Neural progenitor cell (in vitro differentiated cells): ENCODE data around the gene LTBP2. TPM values are rescaled to one million over a fixed set of nuclear protein-coding genes. Genes with fewer than 3 reads are reported as not detected.
"Not testable (repeated sequence)": the region's sequence is repeated elsewhere in the genome, so short reads cannot be mapped to it uniquely, and the experiment has no call there.

Experiments used
- DNase-seq: peaks from one replicate; pipeline ENCODE4 v3.0.0-alpha.2; 2016; ENCODE audit warnings: low spot score
- H2AFZ ChIP-seq: fragments of 200-600 bp; sonication (generic); replicated peaks from 2 replicates; pipeline ENCODE4 v1.6.1; 2016; ENCODE audit warnings: antibody characterized with exemption
- H3F3A ChIP-seq: fragments of 200-600 bp; sonication (generic); 2 replicates; pipeline ENCODE4 v1.6.1; 2016; ENCODE audit warnings: antibody characterized with exemption, low read depth
- H3K27ac ChIP-seq: fragments of 200-600 bp; sonication (generic); 2 replicates; pipeline ENCODE4 v1.5.1; 2016; ENCODE audit warnings: mild to moderate bottlenecking
- H3K27me3 ChIP-seq: fragments of 200-600 bp; sonication (generic); 2 replicates; pipeline ENCODE4 v1.6.1; 2016; ENCODE audit warnings: mild to moderate bottlenecking, moderate library complexity
- H3K36me3 ChIP-seq: fragments of 200-600 bp; sonication (generic); 2 replicates; pipeline ENCODE4 v1.5.1; 2016
- H3K4me1 ChIP-seq: fragments of 200-600 bp; sonication (generic); 2 replicates; pipeline ENCODE4 v1.6.1; 2016; ENCODE audit warnings: mixed run types
- H3K4me2 ChIP-seq: fragments of 200-600 bp; sonication (generic); 2 replicates; pipeline ENCODE4 v1.6.1; 2016
- H3K4me3 ChIP-seq: fragments of 200-600 bp; sonication (generic); 2 replicates; pipeline ENCODE4 v1.5.1; 2016
- H3K79me2 ChIP-seq: fragments of 200-600 bp; sonication (generic); 2 replicates; pipeline ENCODE4 v1.6.1; 2016; ENCODE audit warnings: low read depth
- H3K9ac ChIP-seq: fragments of 200-600 bp; sonication (generic); 2 replicates; pipeline ENCODE4 v1.6.1; 2016
- H3K9me3 ChIP-seq: fragments of 200-600 bp; sonication (generic); 2 replicates; pipeline ENCODE4 v1.5.1; 2016; ENCODE audit warnings: low read depth
- H4K20me1 ChIP-seq: fragments of 200-600 bp; sonication (generic); 2 replicates; pipeline ENCODE4 v1.6.1; 2016; ENCODE audit warnings: low read depth
- H3K27ac Mint-ChIP-seq: 3 replicates; pipeline ENCODE4 v1.8.0; 2021; ENCODE audit warnings: mixed read lengths
- H3K27me3 Mint-ChIP-seq: 2 replicates; pipeline ENCODE4 v1.8.0; 2022; ENCODE audit warnings: low read depth, mild to moderate bottlenecking, inconsistent platforms, moderate library complexity, mixed read lengths; ENCODE audit not compliant: insufficient read depth
- H3K36me3 Mint-ChIP-seq: 3 replicates; pipeline ENCODE4 v1.8.0; 2021; ENCODE audit warnings: mixed read lengths
- H3K4me1 Mint-ChIP-seq: 3 replicates; pipeline ENCODE4 v1.8.0; 2021; ENCODE audit warnings: mixed read lengths
- H3K4me3 Mint-ChIP-seq: 3 replicates; pipeline ENCODE4 v1.8.0; 2021; ENCODE audit warnings: mild to moderate bottlenecking, moderate library complexity, mixed read lengths
- H3K9me3 Mint-ChIP-seq: 3 replicates; pipeline ENCODE4 v1.8.0; 2020; ENCODE audit warnings: mixed read lengths
- CTCF ChIP-seq: fragments of 200-600 bp; sonication (generic); IDR thresholded peaks from 2 replicates; pipeline ENCODE4 v1.5.1; 2017; ENCODE audit warnings: antibody characterized with exemption, mild to moderate bottlenecking
- EZH2 ChIP-seq: fragments of 200-600 bp; sonication (generic); IDR thresholded peaks from 2 replicates; pipeline ENCODE4 v1.6.1; 2017; ENCODE audit warnings: antibody characterized with exemption, mild to moderate bottlenecking, moderate library complexity
- EZH2phosphoT487 ChIP-seq: fragments of 200-600 bp; sonication (generic); IDR thresholded peaks from 2 replicates; pipeline ENCODE4 v1.6.1; 2017; ENCODE audit warnings: antibody characterized with exemption
- total RNA-seq: library from RNA; depleted of rRNA; stranded (reverse); fragments of >200 nt; gene quantifications from 2 replicates; pipeline ENCODE4 v1.2.3, GENCODE V29; 2015; ENCODE audit warnings: low replicate concordance

Gene LTBP2
- total RNA-seq, 1 donor from 2014 or later = 0.43 TPM

GRCh38 chr14:74538411-74539391, 73.3 kb downstream of the LTBP2 start:
- Histone ChIP-seq H3K4me3 (no peak overlapping the region), H3K4me2 (no peak overlapping the region), H2AFZ (no peak overlapping the region), H3K4me1 (no peaks in the 10 kb centered on the region), H3K27ac (no peak overlapping the region), H3K9ac (no peak overlapping the region), H3K27me3 (no peaks in the 10 kb centered on the region), H3K36me3 (no peaks in the 10 kb centered on the region), H3K79me2 (no peaks in the 10 kb centered on the region), H4K20me1 (no peaks in the 10 kb centered on the region), H3K9me3 (no peaks in the 10 kb centered on the region), H3F3A (no peaks in the 10 kb centered on the region)
- H3K9me3 Mint-ChIP-seq = no peaks in the 10 kb centered on the region
- no peak for DNase-seq
- no peaks in the 10 kb centered on the region for H3K36me3 Mint-ChIP-seq
- no peak overlapping the region for H3K4me3 Mint-ChIP-seq
- no peak for TF ChIP-seq EZH2phosphoT487
- TF ChIP-seq CTCF = no peak
- no peak for TF ChIP-seq EZH2
- H3K4me1 Mint-ChIP-seq = peaks cover 4% of the 10 kb centered on the region
- no peak overlapping the region for H3K27ac Mint-ChIP-seq
- no peaks in the 10 kb centered on the region for H3K27me3 Mint-ChIP-seq

GRCh38 chr14:74536336-74536735, 75.7 kb downstream of the LTBP2 start:
- H3K9me3 Mint-ChIP-seq, H3K27ac ChIP-seq, H3K27me3 ChIP-seq, H3K4me2 ChIP-seq, H3F3A ChIP-seq, H4K20me1 ChIP-seq, H3K9ac ChIP-seq, H3K4me3 Mint-ChIP-seq, H3K9me3 ChIP-seq, H3K27me3 Mint-ChIP-seq, H3K4me3 ChIP-seq, H3K36me3 Mint-ChIP-seq, DNase-seq, H3K36me3 ChIP-seq, H3K4me1 Mint-ChIP-seq, H3K79me2 ChIP-seq, H3K4me1 ChIP-seq, H3K27ac Mint-ChIP-seq, H2AFZ ChIP-seq: not testable (repeated sequence)

GRCh38 chr14:74535756-74536325, 76.2 kb downstream of the LTBP2 start:
- H3K27ac Mint-ChIP-seq = no peak overlapping the region
- Histone ChIP-seq H3K4me3 (no peak overlapping the region), H2AFZ (no peak overlapping the region), H3F3A (no peaks in the 10 kb centered on the region), H3K4me2 (no peak overlapping the region), H4K20me1 (no peaks in the 10 kb centered on the region), H3K27ac (no peak overlapping the region), H3K4me1 (no peaks in the 10 kb centered on the region), H3K9me3 (no peaks in the 10 kb centered on the region), H3K79me2 (no peaks in the 10 kb centered on the region), H3K9ac (no peak overlapping the region), H3K36me3 (no peaks in the 10 kb centered on the region), H3K27me3 (no peaks in the 10 kb centered on the region)
- H3K27me3 Mint-ChIP-seq = peaks cover 5% of the 10 kb centered on the region
- no peaks in the 10 kb centered on the region for H3K36me3 Mint-ChIP-seq
- H3K4me3 Mint-ChIP-seq = no peak overlapping the region
- no peak for TF ChIP-seq EZH2
- no peak for TF ChIP-seq EZH2phosphoT487
- TF ChIP-seq CTCF = no peak
- no peaks in the 10 kb centered on the region for H3K9me3 Mint-ChIP-seq
- no peak for DNase-seq
- H3K4me1 Mint-ChIP-seq = peaks cover 4% of the 10 kb centered on the region

- Mint-ChIP-seq H3K36me3 (no peaks in the 10 kb centered on the region), H3K27me3 (peaks cover 5% of the 10 kb centered on the region), H3K4me3 (no peak overlapping the region), H3K4me1 (peaks cover 4% of the 10 kb centered on the region), H3K9me3 (no peaks in the 10 kb centered on the region), H3K27ac (no peak overlapping the region)
- Histone ChIP-seq H3K9me3 (no peaks in the 10 kb centered on the region), H2AFZ (no peak overlapping the region), H3F3A (no peaks in the 10 kb centered on the region), H3K36me3 (no peaks in the 10 kb centered on the region), H3K4me3 (no peak overlapping the region), H3K4me2 (no peak overlapping the region), H3K27me3 (no peaks in the 10 kb centered on the region), H3K79me2 (no peaks in the 10 kb centered on the region), H3K9ac (no peak overlapping the region), H3K4me1 (no peaks in the 10 kb centered on the region), H3K27ac (no peak overlapping the region), H4K20me1 (no peaks in the 10 kb centered on the region)
- TF ChIP-seq CTCF = no peak
- TF ChIP-seq EZH2 = no peak
- no peak for TF ChIP-seq EZH2phosphoT487
- DNase-seq = no peak
Measured at GRCh38 chr14:74533576-74533975, 78.5 kb downstream of the LTBP2 start.
